ENCODE data around the gene GPR137C. TPM values are rescaled to one million over a fixed set of nuclear protein-coding genes. Genes with fewer than 3 reads are reported as not detected.

The GPR137C gene
- total and polyA plus RNA-seq, 2 of the 8 experiments (the other 6 are each of a cell fraction or from before 2014, with no cell fraction given), result 2.7 to 4.3 TPM

GRCh38 chr14:52596861-52597260, 44.2 kb downstream of the GPR137C start:
- Histone ChIP-seq H3K4ac (replicated peaks; ENCODE audit: insufficient read length, low read depth, low read length) (no peak overlapping the region), H3K4me1 (replicated peaks in 1 of 4; ENCODE audit: control insufficient read depth in 3 of 4, insufficient read depth in 4 of 4, low read length in 3 of 4) (peaks cover 0 to 5% (median 0%) of the 10 kb centered on the region in 4 experiments; a peak in 4 of 7 replicates), H3K36me3 (ENCODE audit: control insufficient read depth in 2 of 4, insufficient read depth in 4 of 4, low read length in 3 of 4) (no peaks in the 10 kb centered on the region), H4K5ac (ENCODE audit: insufficient read length, low read depth, low read length) (no peak overlapping the region), H3K79me1 (ENCODE audit: low read depth, low read length) (no peaks in the 10 kb centered on the region), H2AK5ac (ENCODE audit: low read depth, low read length) (0 out of 2 replicates have a peak overlapping the region, but pooled peaks have one; percentile 13), H3K79me2 (ENCODE audit: control insufficient read depth in 1 of 2, insufficient read depth in 2 of 2, low read length in 2 of 2) (no peaks in the 10 kb centered on the region), H3K14ac (ENCODE audit: insufficient read length) (no peak overlapping the region), H4K8ac (ENCODE audit: extremely low read depth, insufficient read depth, low read length) (no peak overlapping the region), H3K18ac (ENCODE audit: extremely low read depth, low read length) (no peak overlapping the region), H3K27ac (ENCODE audit: low read depth, low read length) (no peak overlapping the region), H2BK20ac (ENCODE audit: low read length) (no peak overlapping the region), H2BK12ac (ENCODE audit: low read depth, low read length) (no peak overlapping the region), H3K23me2 (ENCODE audit: low read depth, low read length) (no peaks in the 10 kb centered on the region), H3K9me3 (ENCODE audit: insufficient read depth in 2 of 2, low read depth in 1 of 2, low read length in 1 of 2) (no peaks in the 10 kb centered on the region; a peak in 1 of 4 replicates), H4K91ac (replicated peaks; ENCODE audit: insufficient read length, low read length) (no peak overlapping the region), H2BK5ac (ENCODE audit: low read depth, low read length) (no peak overlapping the region), H3K23ac (ENCODE audit: insufficient read length) (no peak overlapping the region), H3K4me2 (ENCODE audit: insufficient read depth in 1 of 2, low read depth in 2 of 2, low read length in 2 of 2) (peak overlapping the region; percentile 1 to 41; a peak in 1 of 4 replicates), H3K56ac (replicated peaks; ENCODE audit: insufficient read length, low read depth, low read length) (no peak overlapping the region), H3K27me3 (replicated peaks in 1 of 4; ENCODE audit: control insufficient read depth in 3 of 4, extremely low read depth in 1 of 4, insufficient read depth in 3 of 4, low read length in 3 of 4) (no peaks in the 10 kb centered on the region), H3K9ac (replicated peaks in 1 of 4; ENCODE audit: extremely low read depth in 1 of 4, low read depth in 3 of 4, low read length in 3 of 4) (no peak overlapping the region), H2BK15ac (ENCODE audit: low read length) (no peak overlapping the region), H2BK120ac (replicated peaks; ENCODE audit: low read depth, low read length) (no peak overlapping the region), H4K20me1 (replicated peaks in 1 of 2; ENCODE audit: control insufficient read depth in 1 of 2, insufficient read depth in 2 of 2, low read length in 2 of 2) (no peaks in the 10 kb centered on the region), H2AFZ (ENCODE audit: low read length) (no peak overlapping the region), H3K4me3 (ENCODE audit: extremely low read depth in 1 of 4, insufficient read depth in 2 of 4, low read depth in 3 of 4, low read length in 4 of 4) (no peak overlapping the region)
- FAIRE-seq, result no peak
- WGBS, 2 experiments (ENCODE audit: extremely low coverage in 1 of 2, insufficient coverage in 1 of 2, insufficient read length in 1 of 2, insufficient replicate concordance in 2 of 2, low coverage in 1 of 2, low lambda C conversion rate in 2 of 2, missing lambda C conversion rate in 1 of 2), result 81% methylated on average over 5 of the region's 5 CpGs; no CpG with 5 or more reads in 1 of the 2 experiments
- no peak for DNase-seq (ENCODE audit: low read depth in 1 of 2, low spot score in 2 of 2)
- CTCF ChIA-PET (ENCODE audit: partially characterized antibody), result no interaction called here
- POLR2A ChIA-PET (ENCODE audit: partially characterized antibody), result no interaction called here
- TF ChIP-seq JUN (IDR thresholded peaks at IDR 0.05; ENCODE audit: low read depth, low read length) (no peak), KDM4A (IDR thresholded peaks at IDR 0.05; ENCODE audit: low read depth, low read length, severe bottlenecking) (no peak), RFX5 (IDR thresholded peaks at IDR 0.05; ENCODE audit: borderline replicate concordance, low read depth, low read length) (no peak), SAP30 (IDR thresholded peaks at IDR 0.05; ENCODE audit: insufficient read depth, insufficient replicate concordance, low read length) (no peak), BRCA1 (IDR thresholded peaks at IDR 0.05; ENCODE audit: low read depth, low read length) (no peak), RXRA (IDR thresholded peaks at IDR 0.05; ENCODE audit: insufficient read depth, low read depth, low read length) (no peak), CHD2 (IDR thresholded peaks at IDR 0.05; ENCODE audit: low read length) (no peak), SUZ12 (IDR thresholded peaks at IDR 0.05; ENCODE audit: low read length) (no peak), SIX5 (IDR thresholded peaks at IDR 0.05; ENCODE audit: low read depth, low read length) (no peak), CREB1 (IDR thresholded peaks at IDR 0.05) (no peak), SP4 (IDR thresholded peaks at IDR 0.05; ENCODE audit: low read length) (no peak), FOSL1 (IDR thresholded peaks at IDR 0.05; ENCODE audit: insufficient read depth, low read depth, low read length) (no peak), MAX (IDR thresholded peaks at IDR 0.05) (no peak), RAD21 (IDR thresholded peaks at IDR 0.05 in 1 of 2, conservative IDR thresholded peaks at IDR 0.05 in 1 of 2; ENCODE audit: low read depth in 2 of 2, low read length in 2 of 2) (no peak), GABPA (IDR thresholded peaks at IDR 0.05; ENCODE audit: borderline replicate concordance, insufficient read depth, low read length) (no peak)
